ENCODE data around the gene AIMP1. TPM values are rescaled to one million over a fixed set of nuclear protein-coding genes. Genes with fewer than 3 reads are reported as not detected.

AIMP1 gene
- total RNA-seq, 6 experiments from 2014 or later: 64.7 to 74.9 (median 70.8) TPM

DNA sequence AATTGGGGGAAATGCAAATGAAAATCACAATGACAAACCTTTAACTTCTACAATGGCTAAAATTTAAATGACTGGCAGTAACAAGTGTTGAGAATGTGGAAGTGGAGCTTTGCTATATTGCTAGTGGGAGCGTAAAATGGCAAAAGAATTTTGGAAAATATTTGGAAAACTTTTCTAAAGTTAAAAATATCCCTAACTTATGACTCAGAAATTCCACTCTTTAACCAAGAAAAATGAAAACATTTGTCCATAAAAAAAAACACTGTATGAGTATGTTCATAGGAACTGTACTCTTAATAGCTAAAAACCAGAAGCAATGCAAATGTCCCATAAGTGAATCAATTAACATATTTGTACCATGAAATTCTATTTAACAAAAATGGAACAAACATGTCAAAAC is 4.0 kb upstream of the AIMP1 start:
- peak overlapping the region; percentile 93 for H3K27ac Mint-ChIP-seq

DNA sequence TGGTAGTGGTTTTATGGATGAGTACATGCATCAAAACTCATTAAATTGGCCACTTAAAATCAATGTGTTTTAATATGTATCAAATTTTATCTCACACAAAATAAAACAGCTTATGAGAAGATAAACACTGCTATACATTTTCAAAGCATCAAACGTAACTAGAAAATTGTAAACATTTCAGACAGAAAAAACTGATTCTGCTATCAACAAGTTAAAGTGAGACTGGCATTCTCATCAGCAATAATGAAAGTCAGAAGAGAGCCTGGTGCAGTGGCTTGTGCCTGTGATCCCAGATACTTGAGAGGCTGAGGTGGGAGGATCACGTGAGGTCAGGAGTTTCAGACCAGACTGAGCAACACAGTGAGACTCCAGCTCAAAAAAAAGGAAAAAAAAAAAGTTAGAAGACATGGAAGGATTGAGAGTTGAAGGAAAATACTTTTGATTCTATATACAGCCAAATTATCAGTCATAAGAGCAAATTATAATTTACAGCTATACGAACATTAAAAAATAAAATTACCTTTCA is 3.3 kb upstream of the AIMP1 start:
- no peak for DNase-seq
- no peaks in the 10 kb centered on the region for H3K9me3 Mint-ChIP-seq
- peak overlapping the region; percentile 79 for H3K4me3 Mint-ChIP-seq
- H3K27me3 Mint-ChIP-seq (ENCODE audit: insufficient read depth): no peaks in the 10 kb centered on the region
- peak overlapping the region; percentile 93 for H3K27ac Mint-ChIP-seq
- peaks cover 13% of the 10 kb centered on the region for H3K36me3 Mint-ChIP-seq (ENCODE audit: low read depth)
- TF ChIP-seq, protein P1, sequence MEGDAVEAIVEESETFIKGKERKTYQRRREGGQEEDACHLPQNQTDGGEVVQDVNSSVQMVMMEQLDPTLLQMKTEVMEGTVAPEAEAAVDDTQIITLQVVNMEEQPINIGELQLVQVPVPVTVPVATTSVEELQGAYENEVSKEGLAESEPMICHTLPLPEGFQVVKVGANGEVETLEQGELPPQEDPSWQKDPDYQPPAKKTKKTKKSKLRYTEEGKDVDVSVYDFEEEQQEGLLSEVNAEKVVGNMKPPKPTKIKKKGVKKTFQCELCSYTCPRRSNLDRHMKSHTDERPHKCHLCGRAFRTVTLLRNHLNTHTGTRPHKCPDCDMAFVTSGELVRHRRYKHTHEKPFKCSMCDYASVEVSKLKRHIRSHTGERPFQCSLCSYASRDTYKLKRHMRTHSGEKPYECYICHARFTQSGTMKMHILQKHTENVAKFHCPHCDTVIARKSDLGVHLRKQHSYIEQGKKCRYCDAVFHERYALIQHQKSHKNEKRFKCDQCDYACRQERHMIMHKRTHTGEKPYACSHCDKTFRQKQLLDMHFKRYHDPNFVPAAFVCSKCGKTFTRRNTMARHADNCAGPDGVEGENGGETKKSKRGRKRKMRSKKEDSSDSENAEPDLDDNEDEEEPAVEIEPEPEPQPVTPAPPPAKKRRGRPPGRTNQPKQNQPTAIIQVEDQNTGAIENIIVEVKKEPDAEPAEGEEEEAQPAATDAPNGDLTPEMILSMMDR (IDR thresholded peaks at IDR 0.05): no peak
- H3K4me1 Mint-ChIP-seq (ENCODE audit: low read depth): peaks cover 54% of the 10 kb centered on the region

More for the DNA sequence above, 4.0 kb upstream of the AIMP1 start:
- H3K4me1 Mint-ChIP-seq (ENCODE audit: low read depth): peaks cover 54% of the 10 kb centered on the region
- TF ChIP-seq, protein P1 (IDR thresholded peaks at IDR 0.05): no peak
- H3K27me3 Mint-ChIP-seq (ENCODE audit: insufficient read depth): no peaks in the 10 kb centered on the region
- H3K36me3 Mint-ChIP-seq (ENCODE audit: low read depth): peaks cover 13% of the 10 kb centered on the region
- DNase-seq: peak; percentile 46
- peak overlapping the region; percentile 79 for H3K4me3 Mint-ChIP-seq
- no peaks in the 10 kb centered on the region for H3K9me3 Mint-ChIP-seq

DNA sequence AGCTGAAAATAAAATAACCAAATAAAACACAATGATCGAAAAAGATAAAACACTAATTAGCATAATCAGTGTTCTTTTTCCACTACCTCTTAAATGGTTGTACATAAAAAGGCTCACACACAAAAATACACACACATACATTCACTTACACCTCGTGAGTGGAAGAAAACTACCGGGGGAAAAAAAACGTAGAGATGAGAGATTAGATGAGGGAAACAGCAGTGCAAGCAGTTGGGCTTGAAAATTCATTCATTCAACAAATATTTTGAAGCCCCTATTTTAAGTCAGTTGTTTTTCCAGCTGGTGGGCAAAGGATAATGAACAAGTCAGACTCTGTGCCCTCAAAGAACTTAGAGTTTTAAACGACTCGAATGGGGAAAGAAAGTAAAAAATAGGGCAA is 1.4 kb upstream of the AIMP1 start:
- Mint-ChIP-seq H3K4me3 (no peak overlapping the region), H3K9me3 (no peaks in the 10 kb centered on the region), H3K4me1 (ENCODE audit: low read depth) (peaks cover 53% of the 10 kb centered on the region), H3K27ac (no peak overlapping the region), H3K27me3 (ENCODE audit: insufficient read depth) (no peaks in the 10 kb centered on the region), H3K36me3 (ENCODE audit: low read depth) (peaks cover 13% of the 10 kb centered on the region)
- no peak for DNase-seq
- TF ChIP-seq, protein P1 (IDR thresholded peaks at IDR 0.05): no peak

DNA sequence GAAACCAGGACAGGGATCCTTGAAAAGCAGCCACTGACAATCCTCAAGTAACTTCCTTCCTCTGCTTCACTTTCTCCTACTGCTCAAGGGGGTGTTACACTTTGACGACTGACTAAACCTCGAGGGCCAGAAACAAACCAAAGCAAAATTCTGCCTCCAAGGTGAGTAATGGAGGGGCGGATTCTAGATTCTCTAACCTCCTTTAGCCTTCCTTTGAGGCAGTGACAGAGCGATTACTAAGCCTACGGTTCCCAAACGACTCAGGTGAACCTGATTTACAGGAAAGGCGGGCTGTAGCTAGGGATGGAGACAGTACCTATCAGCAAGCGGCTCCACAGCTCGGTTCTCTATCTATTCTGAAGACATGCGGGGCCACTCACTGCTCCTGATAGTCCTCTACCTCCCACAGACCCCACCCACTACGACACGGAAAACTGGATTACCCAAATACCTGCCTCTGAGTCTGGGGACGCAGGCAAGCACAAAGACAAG is 828 bp upstream of the AIMP1 start:
- TF ChIP-seq, protein P1 (IDR thresholded peaks at IDR 0.05): no peak
- Mint-ChIP-seq H3K9me3 (no peaks in the 10 kb centered on the region), H3K27me3 (ENCODE audit: insufficient read depth) (no peaks in the 10 kb centered on the region), H3K36me3 (ENCODE audit: low read depth) (peaks cover 18% of the 10 kb centered on the region), H3K4me1 (ENCODE audit: low read depth) (peaks cover 48% of the 10 kb centered on the region), H3K4me3 (no peak overlapping the region), H3K27ac (no peak overlapping the region)
- peak; percentile 36 for DNase-seq

DNA sequence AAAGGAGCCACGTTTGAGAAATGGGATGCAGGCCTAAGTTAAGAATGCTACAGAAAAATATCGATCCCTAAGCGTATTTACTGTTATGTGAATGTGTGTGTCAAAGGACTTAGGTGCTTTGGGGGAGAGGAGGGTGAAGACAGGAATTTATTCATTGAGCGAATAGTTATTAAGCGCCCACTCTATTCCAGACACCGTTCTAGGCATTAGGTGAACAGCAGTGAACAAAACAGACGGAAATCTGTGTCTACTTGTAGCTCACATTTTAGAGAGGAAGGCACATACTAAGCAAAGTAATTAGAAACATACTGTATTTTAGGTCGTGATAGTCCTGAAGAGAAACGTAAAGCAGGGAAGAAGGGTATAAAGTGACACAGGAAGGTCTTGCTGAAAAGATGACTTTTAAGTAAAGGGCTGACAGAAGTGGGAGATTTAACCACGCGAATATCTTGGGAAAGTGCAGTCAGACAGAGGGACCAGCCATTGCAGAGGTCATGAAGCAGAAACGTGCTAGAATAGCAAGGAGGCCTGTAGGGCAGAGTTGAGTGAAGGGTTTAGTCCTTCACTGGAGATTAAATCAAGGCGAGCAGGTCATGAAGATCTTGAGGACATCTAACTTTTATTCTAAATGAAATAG is 541 bp downstream of the AIMP1 start:
- peaks cover 38% of the 10 kb centered on the region for H3K4me1 Mint-ChIP-seq (ENCODE audit: low read depth)
- H3K9me3 Mint-ChIP-seq: no peaks in the 10 kb centered on the region; the same call in 1 of the 2 replicates
- peaks cover 26% of the 10 kb centered on the region for H3K36me3 Mint-ChIP-seq (ENCODE audit: low read depth)
- no peaks in the 10 kb centered on the region; the same call in 1 of the 2 replicates for H3K27me3 Mint-ChIP-seq (ENCODE audit: insufficient read depth)
- H3K4me3 Mint-ChIP-seq: no peak overlapping the region
- DNase-seq: no peak
- TF ChIP-seq, protein P1 (IDR thresholded peaks at IDR 0.05): no peak
- H3K27ac Mint-ChIP-seq: no peak overlapping the region

Data from HFFc6 (cell line).